HEK293 (cell line): Measurements from ENCODE around the gene CSF3.
A peak's percentile ranks its signal among the peaks of the same experiment; 100 is the strongest.

Source experiments
- CTCF ChIA-PET: fragments of 350-600 bp; formaldehyde crosslinking; extraction: SDS; loops from one replicate; lab custom pipeline; 2021; ENCODE audit warnings: antibody characterized with exemption; lab: Yijun Ruan, JAX
- POLR2A ChIA-PET: fragments of 300-600 bp; formaldehyde crosslinking; extraction: SDS; loops from one replicate; lab custom pipeline; 2020; ENCODE audit warnings: antibody characterized with exemption, inconsistent platforms; lab: Yijun Ruan, JAX
- H3K27ac ChIP-seq: fragments of 200-500 bp; sonication (Bioruptor generic); 2 replicates; pipeline ENCODE4 v1.5.1; 2014; ENCODE audit warnings: low read depth, low read length, control low read depth, inconsistent platforms; ENCODE audit errors: extremely low read depth
- H3K36me3 ChIP-seq, 2 experiments: fragments of 200-500 bp in 1 of 2; sonication (Bioruptor generic) in 1 of 2; 1 replicate in 1 of 2; 2 replicates in 1 of 2; pipeline ENCODE4 v1.5.1; 2014 to 2017; ENCODE audit warnings: inconsistent platforms in 2 of 2, low read length in 2 of 2; ENCODE audit not compliant: control insufficient read depth in 2 of 2, insufficient read depth in 1 of 2
- H3K4me1 ChIP-seq: fragments of 200-500 bp; sonication (Bioruptor generic); 2 replicates; pipeline ENCODE4 v1.5.1; 2014; ENCODE audit warnings: mild to moderate bottlenecking, low read length, inconsistent platforms; ENCODE audit not compliant: control insufficient read depth, insufficient read depth
- H3K4me3 ChIP-seq: 2 replicates; pipeline ENCODE4 v1.5.1; 2011; ENCODE audit warnings: low read depth, mild to moderate bottlenecking, control low read depth, low read length, moderate library complexity
- H3K9me3 ChIP-seq: fragments of 200-500 bp; sonication (Bioruptor generic); 2 replicates; pipeline ENCODE4 v1.5.1; 2014; ENCODE audit warnings: low read depth, low read length, inconsistent platforms; ENCODE audit not compliant: control insufficient read depth, insufficient read depth
- KLF10 ChIP-seq: fragments of 450-650 bp; IDR thresholded peaks from 2 replicates; pipeline ENCODE4 v1.5.1; 2018; ENCODE audit warnings: missing biosample characterization, mild to moderate bottlenecking, missing genetic modification characterization
- MEIS1 ChIP-seq: sonication (generic); formaldehyde crosslinking; IDR thresholded peaks from 2 replicates; pipeline ENCODE4 v1.8.1; 2022; ENCODE audit warnings: missing genetic modification reagents, mild to moderate bottlenecking, borderline replicate concordance
- OSR2 ChIP-seq: fragments of 450-650 bp; formaldehyde crosslinking; IDR thresholded peaks from 2 replicates; pipeline ENCODE4 v1.5.1; 2016; ENCODE audit warnings: missing biosample characterization, missing genetic modification characterization
- REPIN1 ChIP-seq: fragments of 450-650 bp; formaldehyde crosslinking; IDR thresholded peaks from 2 replicates; pipeline ENCODE4 v1.5.1; 2017; ENCODE audit warnings: missing biosample characterization, missing genetic modification characterization, low read depth
- SP2 ChIP-seq: fragments of 450-650 bp; formaldehyde crosslinking; IDR thresholded peaks from 2 replicates; pipeline ENCODE4 v1.5.1; 2016; ENCODE audit warnings: missing biosample characterization, missing genetic modification characterization
- ZBTB17 ChIP-seq: fragments of 450-650 bp; formaldehyde crosslinking; IDR thresholded peaks from 2 replicates; pipeline ENCODE4 v1.5.1; 2016; ENCODE audit warnings: missing biosample characterization, missing genetic modification characterization
- ZBTB20 ChIP-seq: fragments of 450-650 bp; formaldehyde crosslinking; IDR thresholded peaks from 2 replicates; pipeline ENCODE4 v1.5.1; 2016; ENCODE audit warnings: missing biosample characterization, missing genetic modification characterization
- ZBTB49 ChIP-seq: fragments of 450-650 bp; formaldehyde crosslinking; IDR thresholded peaks from 2 replicates; pipeline ENCODE4 v1.5.1; 2016; ENCODE audit warnings: missing biosample characterization, missing genetic modification characterization, low read depth
- ZBTB7A ChIP-seq: fragments of 450-650 bp; formaldehyde crosslinking; IDR thresholded peaks from 2 replicates; pipeline ENCODE4 v1.5.1; 2016; ENCODE audit warnings: low read depth, missing biosample characterization, missing genetic modification characterization
- ZFP37 ChIP-seq: fragments of 450-650 bp; formaldehyde crosslinking; IDR thresholded peaks from 2 replicates; pipeline ENCODE4 v1.5.1; 2016; ENCODE audit warnings: missing biosample characterization, missing genetic modification characterization
- ZNF184 ChIP-seq: fragments of 450-650 bp; IDR thresholded peaks from 2 replicates; pipeline ENCODE4 v1.5.1; 2018; ENCODE audit warnings: missing biosample characterization, mild to moderate bottlenecking, missing genetic modification characterization
- ZNF501 ChIP-seq: fragments of 450-650 bp; formaldehyde crosslinking; IDR thresholded peaks from 2 replicates; pipeline ENCODE4 v1.5.1; 2016; ENCODE audit warnings: missing biosample characterization, missing genetic modification characterization
- ZNF513 ChIP-seq: fragments of 450-650 bp; IDR thresholded peaks from 2 replicates; pipeline ENCODE4 v1.5.1; 2018; ENCODE audit warnings: missing biosample characterization, missing genetic modification characterization
- ZNF558 ChIP-seq: fragments of 450-650 bp; formaldehyde crosslinking; IDR thresholded peaks from 2 replicates; pipeline ENCODE4 v1.5.1; 2016; ENCODE audit warnings: missing biosample characterization, missing genetic modification characterization
- ZNF629 ChIP-seq: fragments of 450-650 bp; formaldehyde crosslinking; IDR thresholded peaks from 2 replicates; pipeline ENCODE4 v1.5.1; 2017; ENCODE audit warnings: missing biosample characterization, missing genetic modification characterization
- ZNF747 ChIP-seq: fragments of 450-650 bp; formaldehyde crosslinking; IDR thresholded peaks from 2 replicates; pipeline ENCODE4 v1.5.1; 2016; ENCODE audit warnings: missing biosample characterization, missing genetic modification characterization
- ZSCAN23 ChIP-seq: fragments of 450-650 bp; formaldehyde crosslinking; IDR thresholded peaks from 2 replicates; pipeline ENCODE4 v1.5.1; 2016; ENCODE audit warnings: missing biosample characterization, missing genetic modification characterization
- TF ChIP-seq, protein P1 (sequence below): fragments of 450-650 bp; formaldehyde crosslinking; IDR thresholded peaks from 2 replicates; pipeline ENCODE4 v1.5.1; 2016; ENCODE audit warnings: missing biosample characterization, missing genetic modification characterization
- TF ChIP-seq, protein P2 (sequence below): fragments of 450-650 bp; formaldehyde crosslinking; IDR thresholded peaks from 2 replicates; pipeline ENCODE4 v1.5.1; 2016; ENCODE audit warnings: missing biosample characterization, missing genetic modification characterization

The CSF3 gene

DNA sequence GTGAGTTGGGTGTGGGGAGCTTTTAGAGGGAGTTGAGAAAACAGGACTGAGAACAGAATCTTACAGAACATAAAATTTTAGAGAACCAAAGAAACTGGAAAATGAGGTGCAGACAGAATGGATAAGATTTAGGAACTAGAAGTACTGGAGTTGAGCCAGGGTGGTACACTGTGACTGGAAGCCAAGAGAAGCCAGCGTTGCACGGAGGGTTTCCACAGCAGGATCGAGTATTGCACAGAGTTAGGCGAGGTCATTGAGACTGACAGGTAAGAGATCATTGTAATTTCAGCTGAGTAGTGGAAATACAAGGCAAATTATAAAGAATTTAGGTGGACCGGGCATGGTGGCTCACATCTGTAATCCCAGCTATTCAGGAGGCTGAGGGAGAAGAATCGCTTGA, 45.9 kb upstream of the CSF3 start (continued):
- TF ChIP-seq ZBTB20 (tag by site-specific recombination): no peak
- no peak for TF ChIP-seq ZBTB7A (tag by site-specific recombination)
- TF ChIP-seq, protein P1, sequence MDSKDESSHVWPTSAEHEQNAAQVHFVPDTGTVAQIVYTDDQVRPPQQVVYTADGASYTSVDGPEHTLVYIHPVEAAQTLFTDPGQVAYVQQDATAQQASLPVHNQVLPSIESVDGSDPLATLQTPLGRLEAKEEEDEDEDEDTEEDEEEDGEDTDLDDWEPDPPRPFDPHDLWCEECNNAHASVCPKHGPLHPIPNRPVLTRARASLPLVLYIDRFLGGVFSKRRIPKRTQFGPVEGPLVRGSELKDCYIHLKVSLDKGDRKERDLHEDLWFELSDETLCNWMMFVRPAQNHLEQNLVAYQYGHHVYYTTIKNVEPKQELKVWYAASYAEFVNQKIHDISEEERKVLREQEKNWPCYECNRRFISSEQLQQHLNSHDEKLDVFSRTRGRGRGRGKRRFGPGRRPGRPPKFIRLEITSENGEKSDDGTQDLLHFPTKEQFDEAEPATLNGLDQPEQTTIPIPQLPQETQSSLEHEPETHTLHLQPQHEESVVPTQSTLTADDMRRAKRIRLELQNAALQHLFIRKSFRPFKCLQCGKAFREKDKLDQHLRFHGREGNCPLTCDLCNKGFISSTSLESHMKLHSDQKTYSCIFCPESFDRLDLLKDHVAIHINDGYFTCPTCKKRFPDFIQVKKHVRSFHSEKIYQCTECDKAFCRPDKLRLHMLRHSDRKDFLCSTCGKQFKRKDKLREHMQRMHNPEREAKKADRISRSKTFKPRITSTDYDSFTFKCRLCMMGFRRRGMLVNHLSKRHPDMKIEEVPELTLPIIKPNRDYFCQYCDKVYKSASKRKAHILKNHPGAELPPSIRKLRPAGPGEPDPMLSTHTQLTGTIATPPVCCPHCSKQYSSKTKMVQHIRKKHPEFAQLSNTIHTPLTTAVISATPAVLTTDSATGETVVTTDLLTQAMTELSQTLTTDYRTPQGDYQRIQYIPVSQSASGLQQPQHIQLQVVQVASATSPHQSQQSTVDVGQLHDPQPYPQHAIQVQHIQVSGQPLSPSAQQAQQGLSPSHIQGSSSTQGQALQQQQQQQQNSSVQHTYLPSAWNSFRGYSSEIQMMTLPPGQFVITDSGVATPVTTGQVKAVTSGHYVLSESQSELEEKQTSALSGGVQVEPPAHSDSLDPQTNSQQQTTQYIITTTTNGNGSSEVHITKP (tag by site-specific recombination): no peak
- TF ChIP-seq ZNF501: no peak
- no peak for TF ChIP-seq ZBTB49 (tag by site-specific recombination)

GRCh38 chr17:39970157-39970692, 45.0 kb upstream of the CSF3 start:
- TF ChIP-seq ZBTB17 (tag by site-specific recombination): 0 out of 2 replicates have a peak, but pooled peaks have one; percentile 20
- TF ChIP-seq ZSCAN23: no peak
- ChIA-PET CTCF (interaction anchor here (4.0 to 5.5 kb wide), 2 partner anchors 10 to 13 kb away, joined by 30 to 36 read pairs; partner anchors contain the start of gene PSMD3), POLR2A (no interaction called here)

DNA sequence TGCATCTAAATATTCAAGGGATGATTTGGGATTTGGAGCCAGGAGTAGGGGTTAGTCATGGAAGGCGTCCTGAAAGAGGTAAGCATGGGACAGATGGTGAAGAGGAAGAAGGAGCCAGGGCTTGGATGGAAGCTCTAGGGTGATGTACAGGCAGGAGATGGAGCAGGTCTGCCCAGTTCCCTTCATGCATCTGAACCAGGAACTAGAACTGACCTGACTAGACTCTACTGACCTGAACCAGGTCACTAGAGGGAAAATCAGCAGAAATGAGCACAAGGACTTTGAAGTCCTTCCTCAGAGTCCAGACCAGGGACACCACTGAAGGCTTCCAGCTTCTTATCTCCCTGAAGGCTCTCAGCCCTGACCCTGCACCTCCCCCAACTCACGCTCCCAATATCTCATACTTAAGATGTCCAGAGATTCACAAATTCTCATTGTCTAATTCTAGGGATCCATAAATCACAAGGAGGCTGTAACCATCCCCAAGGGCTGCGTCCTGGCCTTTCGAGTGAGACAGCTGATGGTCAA, 44.1 kb upstream of the CSF3 start:
- TF ChIP-seq SP2 (tag by site-specific recombination): no peak
- no peak for TF ChIP-seq ZNF513 (tag by site-specific recombination)
- TF ChIP-seq, protein P2, sequence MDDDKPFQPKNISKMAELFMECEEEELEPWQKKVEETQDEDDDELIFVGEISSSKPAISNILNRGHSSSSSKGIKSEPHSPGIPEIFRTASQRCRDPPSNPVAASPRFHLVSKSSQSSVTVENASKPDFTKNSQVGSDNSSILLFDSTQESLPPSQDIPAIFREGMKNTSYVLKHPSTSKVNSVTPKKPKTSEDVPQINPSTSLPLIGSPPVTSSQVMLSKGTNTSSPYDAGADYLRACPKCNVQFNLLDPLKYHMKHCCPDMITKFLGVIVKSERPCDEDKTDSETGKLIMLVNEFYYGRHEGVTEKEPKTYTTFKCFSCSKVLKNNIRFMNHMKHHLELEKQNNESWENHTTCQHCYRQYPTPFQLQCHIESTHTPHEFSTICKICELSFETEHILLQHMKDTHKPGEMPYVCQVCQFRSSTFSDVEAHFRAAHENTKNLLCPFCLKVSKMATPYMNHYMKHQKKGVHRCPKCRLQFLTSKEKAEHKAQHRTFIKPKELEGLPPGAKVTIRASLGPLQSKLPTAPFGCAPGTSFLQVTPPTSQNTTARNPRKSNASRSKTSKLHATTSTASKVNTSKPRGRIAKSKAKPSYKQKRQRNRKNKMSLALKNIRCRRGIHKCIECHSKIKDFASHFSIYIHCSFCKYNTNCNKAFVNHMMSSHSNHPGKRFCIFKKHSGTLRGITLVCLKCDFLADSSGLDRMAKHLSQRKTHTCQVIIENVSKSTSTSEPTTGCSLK (tag by site-specific recombination): no peak
- TF ChIP-seq MEIS1 (CRISPR knock-in tag): no peak
- no peak for TF ChIP-seq ZNF629
- TF ChIP-seq, protein P1 (tag by site-specific recombination): no peak
- TF ChIP-seq OSR2: no peak
- TF ChIP-seq REPIN1 (tag by site-specific recombination): no peak
- no peak for TF ChIP-seq ZNF501
- no peak for TF ChIP-seq ZNF558 (tag by site-specific recombination)
- TF ChIP-seq ZFP37 (tag by site-specific recombination): no peak
- TF ChIP-seq KLF10 (tag by site-specific recombination): no peak
- no peak for TF ChIP-seq ZNF747 (tag by site-specific recombination)
- TF ChIP-seq ZNF184: no peak
- Histone ChIP-seq H3K36me3 (no peaks in the 10 kb centered on the region), H3K4me3 (no peak overlapping the region), H3K4me1 (no peaks in the 10 kb centered on the region), H3K27ac (no peak overlapping the region), H3K9me3 (no peaks in the 10 kb centered on the region)
- ChIA-PET POLR2A (interaction anchor here (1.0 kb wide), 1 partner anchor 9 kb away, joined by 3 read pairs; the partner anchor contains the start of gene PSMD3), CTCF (interaction anchor here (0.5 to 5.5 kb wide), 5 partner anchors 9 to 243 kb away, joined by 3 to 36 read pairs (median 6); partner anchors contain the start of gene PSMD3)

More at GRCh38 chr17:39970157-39970692, 45.0 kb upstream of the CSF3 start:
- no peaks in the 10 kb centered on the region for H3K36me3 ChIP-seq
- no peaks in the 10 kb centered on the region for H3K4me1 ChIP-seq
- H3K27ac ChIP-seq: no peak overlapping the region
- H3K4me3 ChIP-seq: no peak overlapping the region
- H3K9me3 ChIP-seq: no peaks in the 10 kb centered on the region
